ENCODE data around the gene TWIST2.

DNA sequence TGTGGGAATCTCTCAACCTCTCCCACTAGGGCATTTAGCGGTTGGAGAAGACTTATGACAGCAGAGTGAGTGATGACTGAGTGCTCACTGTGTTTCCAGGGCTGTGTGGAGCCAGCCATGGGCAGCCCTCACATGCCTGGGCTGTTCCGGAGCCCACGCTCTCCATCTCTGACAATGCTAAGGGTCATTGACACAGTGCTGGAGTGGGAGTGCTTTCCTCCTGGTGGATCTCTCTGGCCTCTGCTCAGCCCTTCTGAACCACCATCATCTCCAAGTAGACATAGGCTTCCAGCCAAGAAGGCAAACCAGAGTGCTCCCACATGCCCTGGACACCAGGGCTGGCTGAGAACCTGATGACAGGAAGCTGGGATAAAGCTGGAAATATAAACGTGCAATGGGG, 33.1 kb upstream of the TWIST2 start:
- no peak for TF ChIP-seq ZNF274 (IDR thresholded peaks at IDR 0.05; ENCODE audit: low read depth, low read length)
- TF ChIP-seq YY1 (IDR thresholded peaks at IDR 0.05; ENCODE audit: insufficient read depth, insufficient read length): no peak
- TF ChIP-seq SUZ12 (IDR thresholded peaks at IDR 0.05; ENCODE audit: extremely low read depth, insufficient read depth, insufficient read length): no peak

All from NT2/D1 (cell line).